GM20000 (cell line): Measurements from ENCODE around the gene MINAR2.

Experiments used
- DNase-seq: peaks from one replicate; pipeline ENCODE4 v3.0.0; 2012; ENCODE audit warnings: low spot score
- TF ChIP-seq, protein P1 (sequence below): IDR thresholded peaks from 2 replicates; pipeline ENCODE4 v1.5.1; 2012; ENCODE audit warnings: mild to moderate bottlenecking, control low read depth; ENCODE audit errors: extremely low read depth, missing control alignments

MINAR2 gene

DNA sequence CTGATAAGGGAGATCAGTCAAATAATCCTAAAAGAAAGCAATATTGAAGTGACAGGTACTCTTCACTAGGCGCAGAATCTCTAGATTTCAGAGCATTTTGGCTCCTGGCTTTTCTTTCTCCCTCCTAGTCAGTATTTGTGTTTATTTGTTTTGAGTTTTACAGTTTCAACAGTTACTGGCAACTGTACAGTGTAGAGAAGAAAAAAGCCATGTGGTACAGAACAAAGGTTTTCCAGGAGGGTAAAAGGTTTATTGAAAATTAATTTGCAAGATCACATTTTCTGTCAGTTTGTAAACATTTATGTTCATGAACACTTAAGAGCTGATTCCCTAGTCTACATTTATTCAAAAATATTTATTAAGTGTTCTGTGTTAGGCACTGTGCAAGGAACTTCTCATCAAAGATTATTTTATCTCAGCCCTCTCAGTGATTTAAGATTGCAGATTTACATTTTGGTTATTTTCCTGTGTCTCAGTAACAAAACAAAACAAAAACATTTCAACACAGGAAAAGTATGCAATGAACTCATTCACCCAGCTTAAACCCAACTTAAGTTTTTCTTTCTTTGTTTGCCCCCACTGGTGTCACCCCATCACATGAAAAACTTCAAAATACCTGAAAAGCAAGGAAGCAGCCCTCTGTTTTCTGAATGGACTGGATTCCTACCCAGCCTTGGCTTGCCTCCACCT, 12.9 kb downstream of the MINAR2 start:
- TF ChIP-seq, protein P1, sequence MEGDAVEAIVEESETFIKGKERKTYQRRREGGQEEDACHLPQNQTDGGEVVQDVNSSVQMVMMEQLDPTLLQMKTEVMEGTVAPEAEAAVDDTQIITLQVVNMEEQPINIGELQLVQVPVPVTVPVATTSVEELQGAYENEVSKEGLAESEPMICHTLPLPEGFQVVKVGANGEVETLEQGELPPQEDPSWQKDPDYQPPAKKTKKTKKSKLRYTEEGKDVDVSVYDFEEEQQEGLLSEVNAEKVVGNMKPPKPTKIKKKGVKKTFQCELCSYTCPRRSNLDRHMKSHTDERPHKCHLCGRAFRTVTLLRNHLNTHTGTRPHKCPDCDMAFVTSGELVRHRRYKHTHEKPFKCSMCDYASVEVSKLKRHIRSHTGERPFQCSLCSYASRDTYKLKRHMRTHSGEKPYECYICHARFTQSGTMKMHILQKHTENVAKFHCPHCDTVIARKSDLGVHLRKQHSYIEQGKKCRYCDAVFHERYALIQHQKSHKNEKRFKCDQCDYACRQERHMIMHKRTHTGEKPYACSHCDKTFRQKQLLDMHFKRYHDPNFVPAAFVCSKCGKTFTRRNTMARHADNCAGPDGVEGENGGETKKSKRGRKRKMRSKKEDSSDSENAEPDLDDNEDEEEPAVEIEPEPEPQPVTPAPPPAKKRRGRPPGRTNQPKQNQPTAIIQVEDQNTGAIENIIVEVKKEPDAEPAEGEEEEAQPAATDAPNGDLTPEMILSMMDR = no peak
- no peak for DNase-seq

DNA sequence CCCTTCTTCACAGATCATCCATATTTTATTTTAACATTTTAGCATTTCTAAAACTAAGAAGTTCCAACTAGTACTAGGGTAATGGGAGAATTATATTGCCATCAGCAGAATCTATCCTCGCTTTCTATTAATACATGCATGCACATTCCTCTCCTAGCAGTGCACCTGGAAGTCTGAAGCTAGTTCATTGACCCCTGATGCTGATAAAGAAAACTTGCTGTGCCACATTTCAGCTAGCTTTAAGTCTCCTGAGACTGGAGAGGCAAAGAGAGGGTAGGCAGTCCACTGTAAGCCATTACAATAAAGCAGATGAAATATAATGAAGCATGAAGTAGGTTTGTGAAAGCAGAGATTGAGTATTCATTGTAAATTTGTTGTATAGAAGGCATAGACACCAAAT, 15.8 kb downstream of the MINAR2 start:
- DNase-seq = no peak
- TF ChIP-seq, protein P1 = no peak

DNA sequence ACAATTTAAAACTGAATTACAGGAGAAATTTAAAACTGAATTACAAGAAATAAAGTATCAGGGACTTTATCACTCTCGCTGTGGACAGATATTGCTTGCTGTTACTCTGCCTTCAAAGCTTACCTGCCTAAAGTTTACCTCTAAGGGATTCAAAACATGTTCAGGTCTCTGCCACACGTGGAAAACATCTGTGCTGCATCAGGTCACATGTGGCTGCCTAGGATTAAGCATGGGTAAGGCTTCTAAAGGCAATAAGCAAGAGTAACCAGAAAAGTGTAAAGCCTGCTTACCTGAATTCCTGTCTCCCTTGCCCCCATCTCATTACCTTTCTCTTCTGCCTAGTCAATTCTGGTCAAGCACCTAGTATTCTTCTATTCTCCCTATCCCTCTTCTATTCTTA, 18.9 kb downstream of the MINAR2 start:
- TF ChIP-seq, protein P1 = no peak
- DNase-seq = no peak

DNA sequence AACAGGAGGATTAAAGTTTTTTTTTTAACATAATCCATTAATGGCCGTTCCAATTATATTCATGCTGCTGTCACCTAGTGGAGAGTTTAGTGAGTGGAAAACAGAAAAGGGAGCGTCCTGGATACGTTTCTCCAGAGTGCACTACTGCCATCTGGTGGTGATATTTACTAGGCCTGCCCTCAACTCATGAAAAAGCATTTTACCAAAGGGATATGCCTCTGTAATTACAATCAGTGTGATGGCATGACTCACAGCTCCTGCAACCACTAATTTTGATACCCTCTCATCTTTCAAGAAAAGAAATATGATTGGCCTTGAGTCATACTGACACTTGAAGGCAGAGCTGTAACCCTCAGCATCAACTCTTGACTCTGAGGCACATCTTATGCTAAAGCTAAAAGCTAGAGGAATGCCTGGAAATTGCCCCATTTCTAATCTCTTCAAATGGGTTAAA, 20.1 kb downstream of the MINAR2 start:
- TF ChIP-seq, protein P1 = peak; percentile 68
- peak; percentile 52 for DNase-seq

- no peak for DNase-seq
- TF ChIP-seq, protein P1 = no peak
These were observed 20.8 kb downstream of the MINAR2 start for GRCh38 chr5:129768735-129769134.

GRCh38 chr5:129770024-129770820, 22.3 kb downstream of the MINAR2 start:
- TF ChIP-seq, protein P1 = no peak
- DNase-seq = no peak

- TF ChIP-seq, protein P1 = peak; percentile 48
- DNase-seq = peak; percentile 34
These were observed 23.4 kb downstream of the MINAR2 start for GRCh38 chr5:129771058-129771838.
